Spinal cord (tissue), 10 donors: ENCODE measurements around the gene TSPAN2. TPM values are rescaled to one million over a fixed set of nuclear protein-coding genes. Genes with fewer than 3 reads are reported as not detected.

Experiments
- DNase-seq, 6 donors: peaks; one replicate each; pipeline versions ENCODE4 v3.0.0 to v3.0.0-alpha.2; 2013 to 2015; ENCODE audit warnings: low spot score in 6 of 6, low read depth in 4 of 6
- H3K27ac ChIP-seq: one replicate; pipeline ENCODE4 v1.5.1; 2013; ENCODE audit warnings: low read depth, low read length, control low read depth
- H3K27me3 ChIP-seq: one replicate; pipeline ENCODE4 v1.6.1; 2013; ENCODE audit warnings: low read length; ENCODE audit not compliant: control insufficient read depth, insufficient read depth
- H3K36me3 ChIP-seq: one replicate; pipeline ENCODE4 v1.6.1; 2013; ENCODE audit warnings: low read length; ENCODE audit not compliant: control insufficient read depth, insufficient read depth
- H3K4me1 ChIP-seq: one replicate; pipeline ENCODE4 v1.6.1; 2013; ENCODE audit warnings: low read length; ENCODE audit not compliant: control insufficient read depth, insufficient read depth
- H3K4me3 ChIP-seq: one replicate; pipeline ENCODE4 v1.5.1; 2013; ENCODE audit warnings: low read depth, low read length, control low read depth
- H3K9me3 ChIP-seq: one replicate; pipeline ENCODE4 v1.6.1; 2013; ENCODE audit warnings: low read length; ENCODE audit not compliant: control insufficient read depth, insufficient read depth
- WGBS: methylation state at CpG from one replicate; pipeline ENCODE4 v1.1.5; 2013; ENCODE audit warnings: missing lambda C conversion rate; ENCODE audit not compliant: insufficient coverage; 5-methylcytosine and 5-hydroxymethylcytosine counted together
- polyA plus RNA-seq, 2 donors: library from polyadenylated mRNA; unstranded; fragments of 120-200 nt; gene quantifications; one replicate each; pipeline ENCODE4 v1.2.1, GENCODE V29; 2013; ENCODE audit not compliant: insufficient read length in 2 of 2
- total RNA-seq, 2 donors: library from RNA; depleted of rRNA in 1 of 2; stranded (reverse); fragments of 120-200 nt in 1 of 2; fragments of >200 nt in 1 of 2; gene quantifications; one replicate each; pipeline versions ENCODE4 v1.2.3 to v1.2.4, GENCODE V29; 2013 to 2014
- donor health status: healthy.

The TSPAN2 gene
- total and polyA plus RNA-seq, 4 donors, result 8.9 to 29.0 (median 28.7) TPM

DNA sequence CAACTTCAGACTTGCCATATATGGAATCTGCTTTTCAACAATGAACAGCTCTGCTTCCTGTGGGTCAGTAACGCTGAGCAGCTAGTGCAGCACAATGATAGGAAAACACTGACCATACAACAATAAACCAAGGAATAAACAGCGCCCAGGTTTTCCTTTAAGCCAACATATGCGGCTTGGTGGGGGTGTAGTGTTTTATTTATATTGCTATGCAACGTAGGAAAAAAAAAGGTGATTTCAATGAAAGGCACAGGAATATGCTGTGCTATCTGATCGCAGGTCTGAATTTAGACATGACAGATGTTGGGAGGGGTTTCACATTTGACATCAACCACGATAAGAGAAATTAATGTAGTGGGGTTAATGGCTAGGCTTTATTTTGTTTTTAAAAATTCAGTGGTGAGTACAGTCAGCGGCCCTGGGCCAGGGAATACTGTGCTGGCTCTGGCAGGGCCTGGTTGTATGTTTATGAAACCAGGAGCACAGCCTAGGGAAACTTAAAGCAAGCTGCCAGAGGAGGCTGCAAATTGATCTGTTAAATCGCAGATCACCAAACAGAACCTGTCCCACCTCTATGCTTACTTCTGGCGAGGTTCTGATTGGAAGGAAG is 4.3 kb downstream of the TSPAN2 start:
- DNase-seq, result no peak
- Histone ChIP-seq H3K4me3 (no peak overlapping the region), H3K27me3 (peaks cover 6% of the 10 kb centered on the region), H3K27ac (no peak overlapping the region), H3K9me3 (no peaks in the 10 kb centered on the region), H3K4me1 (peaks cover 19% of the 10 kb centered on the region), H3K36me3 (no peaks in the 10 kb centered on the region)
- WGBS, result 79% methylated on average over 4 of the region's 9 CpGs

DNA sequence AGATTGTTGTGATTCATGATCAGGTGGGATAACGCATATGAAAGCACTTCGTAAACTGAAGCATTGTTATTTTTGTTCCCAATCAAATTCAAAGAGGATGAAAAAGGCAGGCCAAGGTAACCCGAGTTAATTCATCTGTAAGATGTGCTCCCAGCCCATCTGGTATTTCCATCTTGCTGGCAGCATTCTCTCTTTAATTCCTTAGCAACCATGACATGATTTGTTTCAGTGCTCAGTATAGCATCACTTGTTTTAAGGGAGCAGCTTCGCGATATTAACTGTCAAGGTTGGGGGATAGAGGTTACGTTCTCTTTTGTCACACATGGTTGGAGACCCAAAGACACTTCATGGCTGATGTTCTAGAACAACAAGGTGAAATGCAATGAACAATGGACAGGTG is 6.4 kb downstream of the TSPAN2 start:
- Histone ChIP-seq H3K9me3 (no peaks in the 10 kb centered on the region), H3K36me3 (no peaks in the 10 kb centered on the region), H3K4me1 (peaks cover 7% of the 10 kb centered on the region), H3K27ac (no peak overlapping the region), H3K4me3 (no peak overlapping the region), H3K27me3 (no peaks in the 10 kb centered on the region)
- DNase-seq, result peak in 2 of 6 donors; percentile 18 to 47
- 47% methylated on average over 4 of the region's 6 CpGs for WGBS

DNA sequence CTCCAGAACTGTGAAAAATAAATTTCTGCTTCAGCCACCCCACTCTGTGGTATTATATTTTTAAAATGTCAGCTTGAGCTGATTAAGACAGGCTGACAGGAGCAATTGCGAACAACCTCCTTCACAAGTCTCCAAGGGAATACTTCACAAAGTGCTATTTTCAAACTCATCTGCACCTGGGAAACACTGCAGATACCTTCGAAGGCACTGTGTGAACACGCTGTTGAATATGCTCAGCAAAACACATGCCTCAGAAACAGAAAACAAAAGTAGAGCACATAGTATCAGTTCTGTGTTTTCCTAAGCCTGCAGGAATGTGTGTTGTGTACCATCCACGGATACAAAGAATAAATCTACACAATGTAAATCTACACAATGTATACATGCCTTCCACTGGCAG is 10.6 kb downstream of the TSPAN2 start:
- no peak for DNase-seq
- Histone ChIP-seq H3K27me3 (no peaks in the 10 kb centered on the region), H3K36me3 (no peaks in the 10 kb centered on the region), H3K4me1 (no peaks in the 10 kb centered on the region), H3K4me3 (no peak overlapping the region), H3K9me3 (no peaks in the 10 kb centered on the region), H3K27ac (no peak overlapping the region)
- WGBS, result 100% methylated on average over 1 of the region's 4 CpGs

DNA sequence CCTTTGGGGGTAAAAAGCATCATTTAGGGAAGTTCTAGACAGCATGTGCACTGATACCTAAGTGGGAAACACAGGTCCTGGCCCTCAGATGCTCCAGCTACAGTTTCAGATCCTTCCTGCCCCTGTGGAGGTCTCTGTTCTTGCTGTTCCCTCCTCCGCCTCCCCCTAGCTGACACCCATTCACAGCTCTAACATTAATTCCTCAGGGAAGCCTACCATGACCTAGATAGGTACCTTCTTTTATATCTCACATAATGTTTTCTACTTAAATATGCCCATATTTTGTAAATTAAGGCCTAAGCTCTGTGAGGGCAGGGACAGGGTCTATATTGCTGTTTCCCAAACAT is 11.3 kb downstream of the TSPAN2 start:
- Histone ChIP-seq H3K4me3 (no peak overlapping the region), H3K27me3 (no peaks in the 10 kb centered on the region), H3K9me3 (no peaks in the 10 kb centered on the region), H3K36me3 (no peaks in the 10 kb centered on the region), H3K27ac (no peak overlapping the region), H3K4me1 (no peaks in the 10 kb centered on the region)
- no CpG with 5 or more reads among the region's 1 CpG for WGBS
- DNase-seq, result no peak

DNA sequence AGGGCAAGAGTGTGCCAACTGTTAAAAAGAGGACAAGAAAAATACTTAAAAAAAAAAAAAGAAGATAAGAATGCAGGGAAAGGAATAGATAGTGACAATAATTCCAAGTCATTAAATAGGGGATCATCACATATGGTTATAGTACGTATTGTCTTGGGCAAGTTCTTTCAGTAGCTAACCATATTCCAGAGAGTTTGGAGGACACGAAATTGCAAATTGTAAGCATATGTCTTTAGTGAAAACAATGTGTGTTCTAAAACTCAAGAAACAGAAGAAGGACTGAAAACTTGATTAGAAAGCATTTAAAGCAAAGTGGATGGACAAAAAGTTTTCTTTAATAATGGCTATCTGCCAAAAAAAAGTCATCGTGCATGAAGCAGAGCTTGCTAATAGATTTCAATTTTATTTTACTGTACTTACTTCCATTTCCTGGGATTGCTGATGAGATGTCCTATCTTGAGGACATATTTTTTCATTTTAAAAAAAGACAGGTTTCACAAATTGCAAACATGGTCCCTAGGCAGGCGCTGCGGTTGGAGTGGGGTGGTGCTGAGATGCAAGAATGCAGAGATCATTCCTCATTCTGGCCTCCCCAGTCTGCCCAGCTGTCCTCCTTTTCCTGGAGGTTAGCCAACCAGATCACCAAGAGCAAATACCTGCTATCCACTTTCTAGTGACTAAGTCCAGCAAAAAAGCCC is 11.9 kb downstream of the TSPAN2 start:
- no peak for DNase-seq
- no peaks in the 10 kb centered on the region for H3K9me3 ChIP-seq
- H3K27ac ChIP-seq, result no peak overlapping the region
- WGBS, result no CpG with 5 or more reads among the region's 5 CpGs
- H3K27me3 ChIP-seq, result no peaks in the 10 kb centered on the region
- no peak overlapping the region for H3K4me3 ChIP-seq
- H3K4me1 ChIP-seq, result no peaks in the 10 kb centered on the region
- no peaks in the 10 kb centered on the region for H3K36me3 ChIP-seq

DNA sequence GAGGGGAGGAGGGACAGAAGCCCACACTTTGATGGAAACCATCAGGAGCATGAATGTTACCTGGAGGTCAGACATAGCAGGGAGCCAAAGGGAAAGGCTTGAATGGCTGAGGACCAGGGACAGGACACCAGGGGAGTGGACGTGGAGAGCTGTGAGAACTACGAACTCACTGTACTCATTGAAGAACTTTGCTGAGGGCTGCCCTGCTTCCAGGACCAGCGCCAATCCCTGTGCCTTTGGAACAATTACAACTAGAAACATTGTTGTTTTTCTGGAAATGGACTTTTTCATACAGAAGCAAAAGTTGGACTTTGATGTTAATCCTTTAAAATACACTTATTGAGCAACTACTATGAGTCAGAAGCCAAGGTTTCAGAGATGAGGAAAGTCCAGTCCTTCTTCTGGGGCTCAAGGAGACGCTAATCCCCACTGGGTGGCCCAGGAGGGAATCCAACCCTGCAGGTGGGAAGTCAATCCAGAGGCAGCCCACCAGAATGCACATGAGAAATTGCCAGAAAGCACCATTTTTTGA is 12.9 kb downstream of the TSPAN2 start:
- WGBS, result 69% methylated on average over 3 of the region's 4 CpGs
- Histone ChIP-seq H3K9me3 (no peaks in the 10 kb centered on the region), H3K36me3 (no peaks in the 10 kb centered on the region)

DNA sequence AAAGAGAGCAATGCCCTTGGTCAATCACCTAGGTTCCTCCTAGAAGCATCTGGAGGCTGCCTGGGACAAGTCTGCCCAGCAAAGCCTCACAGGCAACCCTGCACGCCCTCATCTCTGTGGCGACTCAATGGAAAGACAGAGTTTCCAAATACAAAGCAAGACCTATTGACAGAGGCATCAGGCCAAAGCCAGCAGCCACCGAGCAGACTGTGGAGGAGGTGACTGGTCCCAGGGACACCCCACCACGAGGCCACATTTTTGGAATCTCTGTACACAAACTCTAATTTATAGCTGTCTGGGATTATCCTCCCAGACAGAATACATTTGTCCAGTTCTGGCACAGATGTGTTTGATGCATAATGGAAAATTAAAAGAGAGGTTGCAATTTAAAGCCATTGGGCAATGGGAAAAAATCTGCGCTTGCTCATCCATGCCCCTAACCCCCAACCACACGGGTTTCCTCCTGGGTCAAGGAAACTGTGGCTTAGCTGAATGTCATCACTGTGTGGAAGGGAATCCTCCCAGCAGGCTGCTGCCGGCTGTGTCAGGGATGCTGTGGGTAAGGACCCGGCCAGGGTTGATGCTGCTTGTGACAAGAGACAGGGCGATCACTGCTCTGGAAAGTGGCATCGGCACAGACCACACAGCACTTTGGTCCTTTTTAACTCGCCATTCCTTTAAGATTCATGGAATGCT is 14.3 kb downstream of the TSPAN2 start:
- H3K27ac ChIP-seq, result no peak overlapping the region
- no peak for DNase-seq
- 69% methylated on average over 8 of the region's 11 CpGs for WGBS
- H3K9me3 ChIP-seq, result no peaks in the 10 kb centered on the region
- no peaks in the 10 kb centered on the region for H3K4me1 ChIP-seq
- H3K36me3 ChIP-seq, result no peaks in the 10 kb centered on the region
- no peak overlapping the region for H3K4me3 ChIP-seq
- no peaks in the 10 kb centered on the region for H3K27me3 ChIP-seq

More for the DNA sequence above, 12.9 kb downstream of the TSPAN2 start:
- H3K4me3 ChIP-seq, result no peak overlapping the region
- DNase-seq, result no peak
- H3K27ac ChIP-seq, result no peak overlapping the region
- H3K27me3 ChIP-seq, result no peaks in the 10 kb centered on the region
- no peaks in the 10 kb centered on the region for H3K4me1 ChIP-seq

DNA sequence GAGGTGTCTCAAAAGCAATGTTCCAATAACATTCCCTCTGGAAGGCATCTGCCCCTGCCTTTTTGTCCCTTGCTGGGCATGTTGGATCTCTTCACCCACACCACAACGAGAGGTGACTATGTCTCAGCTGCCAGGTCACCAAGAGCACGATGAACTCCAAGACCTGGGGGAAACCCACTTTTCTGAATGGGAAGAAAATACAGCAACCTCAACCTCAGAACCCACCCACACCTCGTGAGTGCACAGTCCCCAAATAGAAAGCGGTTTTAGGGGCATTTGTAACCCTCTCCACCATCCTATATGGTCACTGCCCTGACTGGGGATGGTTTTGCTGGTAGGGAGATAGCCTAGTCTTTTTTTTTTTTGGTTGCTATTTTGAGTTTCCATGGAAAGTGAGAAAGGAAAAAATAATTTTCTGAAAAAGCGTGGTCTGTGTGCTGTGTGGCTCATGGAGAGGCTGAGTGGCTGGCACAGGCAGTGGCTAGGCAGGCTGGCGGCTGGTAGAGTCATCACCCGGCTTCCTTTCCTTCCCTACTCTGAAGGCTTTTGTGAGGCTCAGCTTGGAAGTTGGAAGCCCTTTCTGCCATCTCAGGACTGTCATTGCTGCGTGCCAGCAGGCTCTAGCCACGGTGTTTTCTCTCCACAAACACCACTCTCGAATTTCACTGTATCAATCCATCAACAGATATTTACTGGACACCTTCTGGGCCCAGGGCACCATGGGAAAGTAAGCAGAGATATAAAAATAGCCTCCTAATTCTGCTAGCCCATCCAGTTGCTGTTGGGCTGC is 15.8 kb downstream of the TSPAN2 start:
- Histone ChIP-seq H3K9me3 (no peaks in the 10 kb centered on the region), H3K36me3 (peaks cover 3% of the 10 kb centered on the region), H3K27me3 (no peaks in the 10 kb centered on the region), H3K4me1 (no peaks in the 10 kb centered on the region), H3K4me3 (no peak overlapping the region), H3K27ac (no peak overlapping the region)
- DNase-seq, result no peak
- WGBS, result 61% methylated on average over 7 of the region's 10 CpGs

DNA sequence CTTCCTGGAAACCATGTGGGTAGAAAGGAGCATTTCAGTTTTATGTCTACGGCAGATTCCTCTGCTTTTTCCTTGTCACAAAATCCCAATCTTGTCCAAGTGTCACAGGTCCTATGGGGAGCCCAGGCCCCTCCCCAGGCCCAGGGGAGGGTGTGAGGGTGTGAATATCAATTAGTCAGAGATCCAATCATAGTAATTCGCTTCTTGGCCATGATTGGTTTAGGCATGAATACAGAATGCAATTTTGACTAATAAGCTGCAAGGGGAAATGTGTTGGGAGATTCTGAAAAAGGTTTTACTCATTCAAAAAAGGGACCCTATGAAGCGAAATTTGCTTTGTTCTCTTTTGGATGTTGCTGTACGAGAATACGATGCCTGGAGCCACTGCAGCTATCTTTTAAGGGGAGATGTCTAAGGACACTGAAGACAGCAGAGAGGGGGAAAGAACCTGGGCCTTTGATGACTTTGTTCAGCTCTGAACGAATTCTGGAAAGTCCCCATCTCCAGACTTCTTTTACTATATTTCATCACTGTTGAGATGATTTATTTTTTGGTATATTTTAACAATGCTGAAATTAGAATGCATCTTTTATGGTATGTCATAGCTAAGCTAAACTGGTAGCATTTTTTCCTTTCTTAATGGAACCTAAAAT is 18.2 kb downstream of the TSPAN2 start:
- no peaks in the 10 kb centered on the region for H3K4me1 ChIP-seq
- 100% methylated on average over 2 of the region's 6 CpGs for WGBS
- no peaks in the 10 kb centered on the region for H3K27me3 ChIP-seq
- no peak overlapping the region for H3K4me3 ChIP-seq
- no peak for DNase-seq
- no peak overlapping the region for H3K27ac ChIP-seq
- H3K9me3 ChIP-seq, result no peaks in the 10 kb centered on the region
- H3K36me3 ChIP-seq, result peaks cover 3% of the 10 kb centered on the region
